SK-N-SH treated with all-trans-retinoic acid at 6 μM for 48 hours (cell line): ENCODE results near the gene LOXL4.

Experiments
- ATAC-seq: fragments of 200-7000 bp; cut with Tn5 transposase; 3 replicates; pipeline ENCODE4 v1.9.1; 2020; ENCODE audit warnings: mild to moderate bottlenecking, moderate library complexity
- ARNTL ChIP-seq: fragments of 450-650 bp; formaldehyde crosslinking; IDR thresholded peaks from 2 replicates; pipeline ENCODE4 v1.5.0; 2020; ENCODE audit warnings: low read depth, mild to moderate bottlenecking, moderate library complexity, borderline replicate concordance
- BACH2 ChIP-seq: fragments of 250-450 bp; sonication (Bioruptor Pico); IDR thresholded peaks from 2 replicates; pipeline ENCODE4 v1.9.0; 2021; ENCODE audit warnings: mild to moderate bottlenecking, borderline replicate concordance
- CSDC2 ChIP-seq: fragments of 250-450 bp; sonication (Bioruptor Pico); IDR thresholded peaks from 2 replicates; pipeline ENCODE4 v1.5.0; 2020; ENCODE audit warnings: mild to moderate bottlenecking, moderate library complexity
- ESRRG ChIP-seq: fragments of 250-450 bp; sonication (Bioruptor Pico); IDR thresholded peaks from 2 replicates; pipeline ENCODE4 v1.6.1; 2021; ENCODE audit warnings: mild to moderate bottlenecking
- GLIS3 ChIP-seq: fragments of 250-450 bp; sonication (Bioruptor Pico); IDR thresholded peaks from 2 replicates; pipeline ENCODE4 v1.5.0; 2020; ENCODE audit warnings: mild to moderate bottlenecking, moderate library complexity
- ISL1 ChIP-seq: fragments of 250-450 bp; sonication (Bioruptor Pico); IDR thresholded peaks from 2 replicates; pipeline ENCODE4 v2.1.2; 2022; ENCODE audit warnings: mild to moderate bottlenecking, moderate library complexity
- OSR1 ChIP-seq: fragments of 250-450 bp; sonication (Bioruptor Pico); IDR thresholded peaks from 2 replicates; pipeline ENCODE4 v1.8.0; 2022; ENCODE audit warnings: moderate library complexity, mild to moderate bottlenecking, inconsistent platforms
- PPARA ChIP-seq: fragments of 250-450 bp; sonication (Bioruptor Pico); IDR thresholded peaks from 2 replicates; pipeline ENCODE4 v1.5.0; 2020; ENCODE audit warnings: mild to moderate bottlenecking, borderline replicate concordance
- RARB ChIP-seq: fragments of 250-450 bp; sonication (Bioruptor Pico); IDR thresholded peaks from 2 replicates; pipeline ENCODE4 v1.8.0; 2021; ENCODE audit warnings: mild to moderate bottlenecking, moderate library complexity
- SNAI2 ChIP-seq: fragments of 250-450 bp; sonication (Bioruptor Pico); IDR thresholded peaks from 2 replicates; pipeline ENCODE4 v1.5.0; 2020; ENCODE audit warnings: mild to moderate bottlenecking, moderate library complexity
- TCF4 ChIP-seq: fragments of 250-450 bp; sonication (Bioruptor Pico); IDR thresholded peaks from 2 replicates; pipeline ENCODE4 v1.8.0; 2021; ENCODE audit warnings: mild to moderate bottlenecking, moderate library complexity, borderline replicate concordance
- TOX ChIP-seq: fragments of 250-450 bp; sonication (Bioruptor Pico); IDR thresholded peaks from 2 replicates; pipeline ENCODE4 v1.8.0; 2021; ENCODE audit warnings: mild to moderate bottlenecking, moderate library complexity, borderline replicate concordance
- ZC3H10 ChIP-seq: fragments of 250-450 bp; sonication (Bioruptor Pico); IDR thresholded peaks from 2 replicates; pipeline ENCODE4 v1.5.1; 2021; ENCODE audit warnings: mild to moderate bottlenecking, moderate library complexity
- ZFP3 ChIP-seq: fragments of 250-450 bp; sonication (Bioruptor Pico); IDR thresholded peaks from 2 replicates; pipeline ENCODE4 v1.5.0; 2020; ENCODE audit warnings: mild to moderate bottlenecking, moderate library complexity
- ZFP30 ChIP-seq: fragments of 450-650 bp; formaldehyde crosslinking; IDR thresholded peaks from 2 replicates; pipeline ENCODE4 v1.5.0; 2022; ENCODE audit warnings: mild to moderate bottlenecking, moderate library complexity
- ZNF565 ChIP-seq: fragments of 450-650 bp; formaldehyde crosslinking; conservative IDR thresholded peaks from 2 replicates; pipeline ENCODE4 v1.5.0; 2020; ENCODE audit warnings: low read depth, mild to moderate bottlenecking, moderate library complexity
- ZNF70 ChIP-seq: fragments of 450-650 bp; formaldehyde crosslinking; IDR thresholded peaks from 2 replicates; pipeline ENCODE4 v1.5.0; 2020; ENCODE audit warnings: mild to moderate bottlenecking, moderate library complexity
- ZNF8 ChIP-seq: fragments of 450-650 bp; formaldehyde crosslinking; IDR thresholded peaks from 2 replicates; pipeline ENCODE4 v1.5.0; 2020; ENCODE audit warnings: mild to moderate bottlenecking, moderate library complexity
- TF ChIP-seq, protein P1 (sequence below): fragments of 250-450 bp; sonication (Bioruptor Pico); IDR thresholded peaks from 2 replicates; pipeline ENCODE4 v1.8.0; 2020; ENCODE audit warnings: mild to moderate bottlenecking, moderate library complexity, borderline replicate concordance
- TF ChIP-seq, protein P2 (sequence below): fragments of 250-450 bp; sonication (Bioruptor Pico); IDR thresholded peaks from 2 replicates; pipeline ENCODE4 v1.5.0; 2020; ENCODE audit warnings: mild to moderate bottlenecking, moderate library complexity
- TF ChIP-seq, protein P3 (sequence below): fragments of 250-450 bp; sonication (Bioruptor Pico); IDR thresholded peaks from 2 replicates; pipeline ENCODE4 v1.8.0; 2021; ENCODE audit warnings: low read depth, mild to moderate bottlenecking, moderate library complexity, borderline replicate concordance
- TF ChIP-seq, protein P4 (sequence below): fragments of 250-450 bp; sonication (Bioruptor Pico); IDR thresholded peaks from 2 replicates; pipeline ENCODE4 v1.5.1; 2020; ENCODE audit warnings: low read depth, mild to moderate bottlenecking, moderate library complexity

The LOXL4 gene

DNA sequence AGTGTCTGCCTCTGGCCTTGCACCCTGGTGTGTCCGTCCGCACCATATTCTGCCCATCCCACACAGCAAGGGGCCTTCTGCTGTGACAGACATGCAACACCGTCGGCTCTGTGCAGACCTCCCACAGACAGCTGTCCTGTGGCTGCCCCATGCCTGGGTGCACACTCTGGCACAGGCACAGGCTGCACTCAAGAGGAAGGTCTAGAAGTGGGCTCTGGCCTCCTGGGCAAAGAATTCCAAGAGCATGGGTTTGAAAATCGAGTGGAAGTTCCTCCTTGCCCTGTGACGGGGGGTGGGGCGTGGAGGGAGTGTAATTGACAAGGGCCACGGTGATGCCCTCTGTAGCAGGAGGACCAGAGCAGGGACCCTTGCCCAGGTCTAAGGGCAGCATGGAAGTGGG lies 4.3 kb upstream of the LOXL4 start:
- TF ChIP-seq, protein P1, sequence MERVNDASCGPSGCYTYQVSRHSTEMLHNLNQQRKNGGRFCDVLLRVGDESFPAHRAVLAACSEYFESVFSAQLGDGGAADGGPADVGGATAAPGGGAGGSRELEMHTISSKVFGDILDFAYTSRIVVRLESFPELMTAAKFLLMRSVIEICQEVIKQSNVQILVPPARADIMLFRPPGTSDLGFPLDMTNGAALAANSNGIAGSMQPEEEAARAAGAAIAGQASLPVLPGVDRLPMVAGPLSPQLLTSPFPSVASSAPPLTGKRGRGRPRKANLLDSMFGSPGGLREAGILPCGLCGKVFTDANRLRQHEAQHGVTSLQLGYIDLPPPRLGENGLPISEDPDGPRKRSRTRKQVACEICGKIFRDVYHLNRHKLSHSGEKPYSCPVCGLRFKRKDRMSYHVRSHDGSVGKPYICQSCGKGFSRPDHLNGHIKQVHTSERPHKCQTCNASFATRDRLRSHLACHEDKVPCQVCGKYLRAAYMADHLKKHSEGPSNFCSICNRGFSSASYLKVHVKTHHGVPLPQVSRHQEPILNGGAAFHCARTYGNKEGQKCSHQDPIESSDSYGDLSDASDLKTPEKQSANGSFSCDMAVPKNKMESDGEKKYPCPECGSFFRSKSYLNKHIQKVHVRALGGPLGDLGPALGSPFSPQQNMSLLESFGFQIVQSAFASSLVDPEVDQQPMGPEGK (CRISPR knock-in tag), result no peak
- TF ChIP-seq ZNF8, result no peak
- TF ChIP-seq, protein P2, sequence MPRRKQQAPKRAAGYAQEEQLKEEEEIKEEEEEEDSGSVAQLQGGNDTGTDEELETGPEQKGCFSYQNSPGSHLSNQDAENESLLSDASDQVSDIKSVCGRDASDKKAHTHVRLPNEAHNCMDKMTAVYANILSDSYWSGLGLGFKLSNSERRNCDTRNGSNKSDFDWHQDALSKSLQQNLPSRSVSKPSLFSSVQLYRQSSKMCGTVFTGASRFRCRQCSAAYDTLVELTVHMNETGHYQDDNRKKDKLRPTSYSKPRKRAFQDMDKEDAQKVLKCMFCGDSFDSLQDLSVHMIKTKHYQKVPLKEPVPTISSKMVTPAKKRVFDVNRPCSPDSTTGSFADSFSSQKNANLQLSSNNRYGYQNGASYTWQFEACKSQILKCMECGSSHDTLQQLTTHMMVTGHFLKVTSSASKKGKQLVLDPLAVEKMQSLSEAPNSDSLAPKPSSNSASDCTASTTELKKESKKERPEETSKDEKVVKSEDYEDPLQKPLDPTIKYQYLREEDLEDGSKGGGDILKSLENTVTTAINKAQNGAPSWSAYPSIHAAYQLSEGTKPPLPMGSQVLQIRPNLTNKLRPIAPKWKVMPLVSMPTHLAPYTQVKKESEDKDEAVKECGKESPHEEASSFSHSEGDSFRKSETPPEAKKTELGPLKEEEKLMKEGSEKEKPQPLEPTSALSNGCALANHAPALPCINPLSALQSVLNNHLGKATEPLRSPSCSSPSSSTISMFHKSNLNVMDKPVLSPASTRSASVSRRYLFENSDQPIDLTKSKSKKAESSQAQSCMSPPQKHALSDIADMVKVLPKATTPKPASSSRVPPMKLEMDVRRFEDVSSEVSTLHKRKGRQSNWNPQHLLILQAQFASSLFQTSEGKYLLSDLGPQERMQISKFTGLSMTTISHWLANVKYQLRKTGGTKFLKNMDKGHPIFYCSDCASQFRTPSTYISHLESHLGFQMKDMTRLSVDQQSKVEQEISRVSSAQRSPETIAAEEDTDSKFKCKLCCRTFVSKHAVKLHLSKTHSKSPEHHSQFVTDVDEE (CRISPR knock-in tag), result no peak
- no peak for TF ChIP-seq ISL1 (CRISPR knock-in tag)
- TF ChIP-seq RARB (CRISPR knock-in tag), result no peak
- no peak for TF ChIP-seq SNAI2 (CRISPR knock-in tag)
- TF ChIP-seq ZC3H10, result no peak
- no peak for TF ChIP-seq ZNF565
- TF ChIP-seq, protein P3, sequence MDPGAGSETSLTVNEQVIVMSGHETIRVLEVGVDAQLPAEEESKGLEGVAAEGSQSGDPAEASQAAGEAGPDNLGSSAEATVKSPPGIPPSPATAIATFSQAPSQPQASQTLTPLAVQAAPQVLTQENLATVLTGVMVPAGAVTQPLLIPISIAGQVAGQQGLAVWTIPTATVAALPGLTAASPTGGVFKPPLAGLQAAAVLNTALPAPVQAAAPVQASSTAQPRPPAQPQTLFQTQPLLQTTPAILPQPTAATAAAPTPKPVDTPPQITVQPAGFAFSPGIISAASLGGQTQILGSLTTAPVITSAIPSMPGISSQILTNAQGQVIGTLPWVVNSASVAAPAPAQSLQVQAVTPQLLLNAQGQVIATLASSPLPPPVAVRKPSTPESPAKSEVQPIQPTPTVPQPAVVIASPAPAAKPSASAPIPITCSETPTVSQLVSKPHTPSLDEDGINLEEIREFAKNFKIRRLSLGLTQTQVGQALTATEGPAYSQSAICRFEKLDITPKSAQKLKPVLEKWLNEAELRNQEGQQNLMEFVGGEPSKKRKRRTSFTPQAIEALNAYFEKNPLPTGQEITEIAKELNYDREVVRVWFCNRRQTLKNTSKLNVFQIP, result no peak
- TF ChIP-seq PPARA (CRISPR knock-in tag), result no peak
- no peak for TF ChIP-seq BACH2
- TF ChIP-seq ARNTL (CRISPR knock-in tag), result no peak
- no peak for TF ChIP-seq ZFP3 (CRISPR knock-in tag)
- no peak for TF ChIP-seq GLIS3 (CRISPR knock-in tag)
- no peak for TF ChIP-seq CSDC2 (CRISPR knock-in tag)
- no peak for TF ChIP-seq TCF4
- ATAC-seq, result no peak

DNA sequence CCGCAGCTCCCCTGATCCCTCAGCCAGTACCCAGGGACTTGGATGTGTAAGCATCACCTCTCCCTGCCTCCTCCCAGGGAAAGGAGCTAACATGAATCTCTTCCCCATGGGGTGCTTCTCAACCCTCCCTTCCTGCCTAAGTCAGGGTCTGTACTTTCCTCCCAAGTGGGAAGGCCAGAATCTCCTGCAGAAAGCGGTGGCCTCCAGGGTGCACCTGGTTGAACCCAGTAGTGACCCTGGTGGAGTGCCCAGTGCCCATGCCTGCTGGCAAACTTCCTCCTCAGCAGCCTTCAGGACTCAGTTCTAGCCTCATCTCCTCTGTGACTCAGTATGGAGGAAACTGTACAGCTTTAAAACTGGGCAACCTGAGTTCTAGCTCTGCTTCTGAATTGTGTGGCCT lies 2.8 kb upstream of the LOXL4 start:
- ATAC-seq, result no peak
- TF ChIP-seq ZNF70 (CRISPR knock-in tag) (no peak), SNAI2 (CRISPR knock-in tag) (no peak), BACH2 (no peak), PPARA (CRISPR knock-in tag) (no peak), GLIS3 (CRISPR knock-in tag) (no peak), ZC3H10 (no peak), OSR1 (no peak), ZFP3 (CRISPR knock-in tag) (no peak), ZNF565 (no peak), TCF4 (no peak), ZFP30 (CRISPR knock-in tag) (no peak), RARB (CRISPR knock-in tag) (no peak), TOX (CRISPR knock-in tag) (no peak), ARNTL (CRISPR knock-in tag) (no peak), ESRRG (CRISPR knock-in tag) (no peak), ZNF8 (no peak)
- TF ChIP-seq, protein P2 (CRISPR knock-in tag), result no peak
- TF ChIP-seq, protein P4, sequence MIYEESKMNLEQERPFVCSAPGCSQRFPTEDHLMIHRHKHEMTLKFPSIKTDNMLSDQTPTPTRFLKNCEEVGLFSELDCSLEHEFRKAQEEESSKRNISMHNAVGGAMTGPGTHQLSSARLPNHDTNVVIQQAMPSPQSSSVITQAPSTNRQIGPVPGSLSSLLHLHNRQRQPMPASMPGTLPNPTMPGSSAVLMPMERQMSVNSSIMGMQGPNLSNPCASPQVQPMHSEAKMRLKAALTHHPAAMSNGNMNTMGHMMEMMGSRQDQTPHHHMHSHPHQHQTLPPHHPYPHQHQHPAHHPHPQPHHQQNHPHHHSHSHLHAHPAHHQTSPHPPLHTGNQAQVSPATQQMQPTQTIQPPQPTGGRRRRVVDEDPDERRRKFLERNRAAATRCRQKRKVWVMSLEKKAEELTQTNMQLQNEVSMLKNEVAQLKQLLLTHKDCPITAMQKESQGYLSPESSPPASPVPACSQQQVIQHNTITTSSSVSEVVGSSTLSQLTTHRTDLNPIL, result no peak
- TF ChIP-seq, protein P1 (CRISPR knock-in tag), result no peak
- TF ChIP-seq, protein P3, result no peak
- TF ChIP-seq, all 23 proteins: peak for 0
